HG03060 (cell line): ENCODE data around the gene IL16.
"Not testable (repeated sequence)": the region's sequence is repeated elsewhere in the genome, so short reads cannot be mapped to it uniquely, and the experiment has no call there.

Experiments
- ATAC-seq: cut with Tn5 transposase; IDR thresholded peaks from one replicate; pipeline ENCODE4 v1.9.1; 2021; ENCODE audit warnings: low read depth, moderate number of reproducible peaks; ENCODE audit not compliant: unreplicated experiment

Gene IL16

DNA sequence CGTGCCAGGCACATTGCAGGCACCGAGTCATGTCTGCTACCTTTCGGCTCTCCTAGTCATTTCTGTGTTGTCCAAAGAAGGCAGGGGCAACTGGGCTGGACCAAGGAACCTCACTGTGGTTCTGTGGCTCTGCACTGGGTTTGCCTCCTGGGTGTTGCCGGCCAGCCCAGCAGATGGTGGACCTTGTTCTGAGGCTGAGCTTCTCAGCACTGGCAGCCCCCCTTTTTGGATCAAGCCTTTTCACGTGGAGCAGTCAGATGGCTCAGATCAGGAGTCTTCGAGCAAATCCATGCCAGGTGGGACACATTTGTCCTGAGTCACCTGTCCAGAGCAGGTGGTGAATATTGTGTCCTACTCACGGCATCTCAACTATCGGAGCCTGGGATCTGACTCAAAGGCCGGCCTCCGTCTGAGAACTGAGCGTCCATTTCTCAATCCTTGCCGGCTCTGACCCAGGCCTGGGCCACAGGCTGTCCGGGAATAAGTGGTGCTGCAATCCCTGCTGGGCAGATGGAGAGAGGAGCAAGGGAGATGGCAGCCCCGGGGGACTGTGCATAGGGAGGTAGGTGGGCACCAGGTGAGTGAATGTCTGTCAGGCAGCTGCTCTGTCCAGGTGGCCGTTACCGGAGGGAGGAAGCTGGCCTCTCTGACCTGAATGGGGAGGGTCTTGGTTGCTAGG is at the start of gene IL16:
TSS of gene IL16 (plus strand) at position 304 of the 679 bp plus-strand sequence. CDS start 28,521 bp downstream, outside the sequence.
- ATAC-seq, result no peak

- ATAC-seq, result no peak
Measured at GRCh38 chr15:81151389-81151788, 45.3 kb upstream of the IL16 start.

GRCh38 chr15:81152339-81152738 is 44.3 kb upstream of the IL16 start:
- ATAC-seq, result no peak

GRCh38 chr15:81152799-81153198 is 43.9 kb upstream of the IL16 start:
- ATAC-seq, result no peak

GRCh38 chr15:81155375-81156218 is 41.1 kb upstream of the IL16 start:
- no peak for ATAC-seq

GRCh38 chr15:81156324-81156723 is 40.4 kb upstream of the IL16 start:
- ATAC-seq, result no peak

DNA sequence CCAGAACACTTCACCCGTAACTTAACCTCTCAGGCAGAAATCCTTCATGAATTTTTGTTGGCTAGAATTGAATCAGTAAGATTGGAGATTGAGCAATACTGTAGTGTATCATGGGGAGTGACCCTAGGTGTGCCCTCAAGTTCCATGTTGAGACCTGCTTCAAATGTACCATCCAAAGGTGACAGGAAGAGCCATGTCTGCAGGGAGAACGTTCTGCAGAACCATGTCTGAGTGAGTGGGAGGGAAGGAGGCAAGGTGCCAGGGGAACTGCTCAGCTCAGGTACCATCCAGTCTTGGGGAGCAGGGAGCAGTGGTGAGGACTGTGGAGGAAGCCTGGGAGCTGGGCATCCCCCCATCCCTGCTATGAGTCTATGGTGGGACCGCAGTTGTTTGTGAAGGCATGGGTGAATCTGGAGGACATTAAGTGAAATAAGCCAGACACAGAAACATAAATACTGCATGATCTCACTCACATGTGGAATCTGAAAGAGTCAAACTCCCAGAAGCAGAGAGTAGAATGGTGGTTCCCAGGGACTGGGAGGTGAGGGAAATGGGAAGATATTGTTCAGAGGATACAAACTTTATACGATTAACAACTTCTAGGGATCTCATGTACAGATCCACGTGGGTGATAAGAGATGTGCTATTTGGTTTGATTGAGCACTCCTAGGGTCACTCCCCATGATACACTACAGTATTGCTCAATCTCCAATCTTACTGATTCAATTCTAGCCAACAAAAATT is 39.3 kb upstream of the IL16 start:
- no peak for ATAC-seq

- no peak for ATAC-seq
Measured at GRCh38 chr15:81157939-81158223, 38.8 kb upstream of the IL16 start.

- ATAC-seq, result not testable (repeated sequence)
Measured at GRCh38 chr15:81158561-81158960, 38.1 kb upstream of the IL16 start.

DNA sequence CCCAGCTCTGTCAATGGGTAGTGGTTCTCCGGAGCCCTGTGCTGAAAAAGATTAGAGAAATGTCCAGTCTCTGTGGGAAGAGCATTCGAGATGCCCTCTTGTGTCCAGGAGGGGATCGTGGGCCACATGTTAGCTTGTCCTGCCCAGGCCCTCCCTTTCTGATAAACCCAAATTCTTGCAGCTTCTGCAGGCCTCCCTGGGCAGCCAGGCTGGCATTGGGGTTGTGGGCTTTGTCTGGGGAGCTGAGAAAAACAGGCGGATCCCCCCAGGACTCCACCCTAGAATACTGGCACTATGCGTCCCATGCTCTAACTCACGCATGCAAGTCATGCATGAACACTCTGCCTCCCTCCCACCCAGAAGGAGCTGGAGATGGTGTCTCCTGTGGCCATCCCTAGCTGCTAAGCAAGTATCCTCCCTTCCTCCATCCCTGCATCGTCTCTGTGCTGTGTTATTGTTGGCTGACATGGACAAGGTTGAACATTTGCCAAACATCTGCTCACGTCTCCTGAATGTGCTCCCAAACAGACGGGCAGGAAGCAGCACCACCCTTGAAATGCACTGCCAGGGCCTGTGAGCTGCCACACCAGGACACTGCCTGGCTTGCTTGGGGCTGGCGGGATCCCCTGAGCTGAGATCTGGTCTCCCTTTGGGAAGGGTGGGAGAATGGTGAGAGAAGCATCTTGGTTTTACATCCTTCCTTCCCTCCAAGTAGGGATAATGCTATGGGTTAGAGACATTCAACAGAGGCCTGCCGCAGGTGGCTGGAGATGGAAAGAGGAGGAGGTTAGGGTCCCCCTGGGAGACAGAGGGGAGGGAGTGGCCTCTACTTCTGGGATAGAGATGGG is 36.1 kb upstream of the IL16 start:
- ATAC-seq, result no peak

DNA sequence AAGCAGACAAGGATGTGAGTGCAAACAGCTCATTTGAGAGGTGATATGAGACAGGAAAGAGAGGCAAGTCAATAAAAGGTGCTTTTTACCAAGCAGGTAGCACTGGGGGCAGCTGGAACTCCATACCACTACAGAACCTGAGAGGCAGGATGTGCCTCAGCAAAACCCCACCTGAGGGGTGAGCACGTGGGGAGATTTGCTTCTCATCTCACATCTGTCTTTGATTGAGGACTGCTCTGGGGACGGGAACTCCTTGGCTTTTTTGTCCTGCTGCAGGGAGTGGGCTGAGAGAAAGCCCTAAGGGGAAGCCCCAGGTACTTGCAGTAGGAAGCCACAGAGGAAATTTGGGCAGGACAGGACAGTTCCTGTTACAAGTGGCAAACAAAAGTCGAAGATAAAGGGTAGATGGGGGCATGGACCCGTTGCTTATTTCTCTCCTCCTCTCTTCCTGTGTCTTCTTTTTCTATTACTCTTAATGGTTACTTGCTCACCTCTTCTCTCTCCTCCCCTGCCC is 35.5 kb upstream of the IL16 start:
- no peak for ATAC-seq

GRCh38 chr15:81161851-81162250 is 34.8 kb upstream of the IL16 start:
- no peak for ATAC-seq

DNA sequence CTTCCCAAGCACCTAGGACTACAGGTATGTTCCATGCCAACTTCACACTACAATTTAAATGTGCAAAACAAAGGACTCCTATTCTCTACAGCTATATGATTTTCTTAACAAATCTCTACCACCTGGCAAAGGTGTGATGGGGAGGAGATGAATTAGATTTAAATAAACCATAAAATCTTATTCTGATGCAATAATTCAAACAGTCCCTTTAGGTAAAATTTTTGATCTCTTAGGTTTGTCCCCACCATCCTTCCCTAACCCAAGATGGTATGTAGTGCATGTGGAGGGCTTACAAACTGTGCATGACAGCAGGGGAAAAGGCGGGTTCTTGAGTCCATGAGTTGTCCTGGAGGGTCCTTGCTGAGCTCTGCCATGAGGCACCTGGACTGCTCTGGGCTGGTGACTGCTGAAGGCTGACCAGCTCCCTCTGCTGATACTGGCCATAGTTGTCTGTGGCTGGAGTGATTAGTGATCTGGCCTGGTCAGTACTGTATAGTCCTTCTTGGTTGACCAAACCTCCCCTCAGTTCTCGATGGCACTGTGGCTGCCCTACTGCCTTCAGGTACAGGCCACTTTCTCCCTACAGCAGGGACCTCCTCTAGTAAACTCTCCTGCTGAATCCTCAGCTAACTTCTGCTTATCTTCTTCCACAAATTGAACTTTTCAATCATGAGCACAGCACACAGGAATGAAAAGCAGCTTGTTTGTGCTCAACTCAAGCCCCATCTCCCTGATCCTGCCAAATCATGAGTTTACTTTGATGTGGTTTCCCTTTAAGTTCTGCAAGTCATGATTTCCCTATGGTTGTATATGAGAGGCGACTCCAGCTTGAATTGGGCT is 32.5 kb upstream of the IL16 start:
- ATAC-seq, result no peak

DNA sequence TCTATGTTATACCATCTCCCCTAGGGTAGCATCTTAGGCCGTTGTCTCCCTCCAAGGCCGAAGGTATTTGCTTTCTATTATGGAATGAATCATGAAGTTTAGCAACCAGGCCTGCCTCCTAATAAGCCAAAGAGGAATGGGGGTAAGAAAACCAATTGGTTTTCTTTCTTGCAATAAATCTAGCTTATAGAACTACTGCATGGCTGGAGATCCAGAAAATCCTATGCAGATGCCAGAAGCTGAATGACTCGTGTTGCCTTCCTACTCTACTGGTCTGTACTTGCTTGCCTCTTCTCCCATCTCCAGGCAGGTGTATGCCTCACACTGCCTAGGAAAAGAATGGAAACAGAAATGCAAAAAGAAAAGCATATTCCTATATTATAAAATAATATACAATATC is 31.1 kb upstream of the IL16 start:
- no peak for ATAC-seq

- ATAC-seq, result no peak
Measured at GRCh38 chr15:81166636-81167305, 29.9 kb upstream of the IL16 start.

GRCh38 chr15:81168131-81168526 is 28.6 kb upstream of the IL16 start:
- no peak for ATAC-seq

DNA sequence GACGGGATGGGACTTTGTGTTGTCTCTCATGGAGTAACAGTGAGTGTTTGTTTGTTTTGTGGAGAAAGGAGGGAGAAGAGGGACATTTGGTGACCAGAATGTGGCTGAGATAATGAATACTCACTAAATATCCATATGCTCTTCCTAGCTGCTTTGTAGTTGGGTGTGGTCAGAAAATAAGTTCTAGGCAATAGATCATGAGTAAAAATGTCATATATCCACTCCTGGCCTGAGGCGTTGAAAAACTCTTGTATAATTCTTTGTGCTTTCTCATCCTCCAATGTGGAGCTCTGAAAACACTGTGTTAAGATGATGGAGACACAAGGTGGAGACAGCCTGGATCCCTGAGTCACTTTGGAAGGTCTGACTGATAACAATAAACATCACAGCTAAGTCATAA is 28.0 kb upstream of the IL16 start:
- ATAC-seq, result no peak

DNA sequence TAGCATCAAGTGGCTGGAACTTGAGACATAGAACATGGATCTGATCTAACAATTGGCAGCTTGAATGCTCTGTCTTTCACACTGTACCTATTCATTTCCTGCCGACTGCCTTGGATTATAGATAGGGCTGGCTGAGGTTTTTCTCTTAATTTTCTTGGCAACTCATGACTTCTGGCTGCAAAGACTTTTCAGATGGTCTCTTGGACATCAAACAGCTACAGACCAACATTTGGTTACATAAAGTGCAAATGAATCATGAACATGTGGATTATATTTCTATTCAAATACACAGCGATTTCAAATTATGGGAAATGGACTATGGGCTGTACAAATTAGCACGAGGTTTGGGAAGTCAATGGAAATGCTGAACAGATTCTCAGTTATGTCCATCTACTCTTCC is 26.2 kb upstream of the IL16 start:
- no peak for ATAC-seq

DNA sequence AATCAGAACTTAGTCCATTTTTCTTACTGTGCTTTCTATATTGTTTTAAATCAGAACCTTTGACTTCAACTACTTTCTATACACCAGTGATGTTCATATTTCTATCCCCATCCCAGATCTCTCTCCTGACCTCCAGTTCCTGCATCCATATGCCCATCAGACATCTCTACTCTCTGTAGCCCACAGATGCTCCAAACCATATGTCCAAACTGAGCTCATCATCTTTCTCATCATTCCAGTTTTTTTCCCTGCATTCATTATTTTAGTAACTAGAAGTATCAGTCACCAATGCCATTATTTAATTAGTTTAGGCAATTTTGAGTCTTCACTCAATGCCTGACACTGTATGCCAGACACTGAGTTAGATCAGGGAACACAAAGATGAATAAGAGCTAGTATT is 25.4 kb upstream of the IL16 start:
- no peak for ATAC-seq
